HepG2 (cell line): ENCODE measurements around the gene SYP. TPM values are rescaled to one million over a fixed set of nuclear protein-coding genes. Genes with fewer than 3 reads are reported as not detected.

ENCODE experiments used
- ATAC-seq: fragments of 200-7000 bp; cut with Tn5 transposase; 3 replicates; pipeline ENCODE4 v1.9.1; 2020; ENCODE audit warnings: mild to moderate bottlenecking, moderate library complexity
- BruUV-seq: library from RNA; stranded (reverse); fragments of 400-500 nt; replicated peaks from 2 replicates; lab custom pipeline; 2021; lab: Mats Ljungman, UMichigan
- CTCF ChIA-PET: fragments of 300-600 bp; formaldehyde crosslinking; extraction: SDS; loops from one replicate; lab custom pipeline; 2021; ENCODE audit warnings: low total read pairs, inconsistent platforms, low intra/inter-chr PET ratio; lab: Yijun Ruan, JAX
- POLR2A ChIA-PET: fragments of 350-600 bp; sonication (Branson Sonifier 250); formaldehyde crosslinking; loops from one replicate; lab custom pipeline; 2020; ENCODE audit warnings: antibody characterized with exemption, inconsistent platforms; lab: Yijun Ruan, JAX
- DNase-seq: peaks from one replicate; pipeline ENCODE4 v3.0.0-alpha.2; 2015; ENCODE audit warnings: low spot score
- FAIRE-seq: peaks from 3 replicates; lab custom pipeline; 2011; peaks lifted over from hg19 to GRCh38; lab: Jason Lieb, UNC
- H2AFZ ChIP-seq: one replicate; pipeline ENCODE4 v1.6.1; 2011; ENCODE audit warnings: low read length, inconsistent platforms
- H3K27ac ChIP-seq: fragments of 300-600 bp; 3 replicates; pipeline ENCODE4 v1.8.0; 2011; ENCODE audit warnings: mixed run types, mild to moderate bottlenecking, mixed read lengths, low read length, inconsistent platforms; ENCODE audit not compliant: insufficient read depth; ENCODE audit errors: extremely low read length
- H3K27me3 ChIP-seq, 2 experiments: fragments of 200-600 bp in 1 of 2; 2 replicates in 1 of 2; 3 replicates in 1 of 2; pipeline versions ENCODE4 v1.6.0 to v1.8.0; 2011; ENCODE audit warnings: low read length in 2 of 2, mild to moderate bottlenecking in 2 of 2, moderate library complexity in 2 of 2, inconsistent platforms in 1 of 2; ENCODE audit not compliant: insufficient read depth in 2 of 2, control insufficient read depth in 1 of 2
- H3K36me3 ChIP-seq, 2 experiments: fragments of 200-600 bp in 1 of 2; replicated peaks in 1 of 2; 2 replicates in 1 of 2; 3 replicates in 1 of 2; pipeline versions ENCODE4 v1.5.1 to v1.8.0; 2011; ENCODE audit warnings: low read length in 2 of 2, inconsistent platforms in 1 of 2; ENCODE audit not compliant: insufficient read depth in 2 of 2, control insufficient read depth in 1 of 2
- H3K4me1 ChIP-seq: 2 replicates; pipeline ENCODE4 v1.5.1; 2012; ENCODE audit warnings: low read length, inconsistent platforms; ENCODE audit not compliant: insufficient read depth
- H3K4me2 ChIP-seq: 2 replicates; pipeline ENCODE4 v1.6.0; 2011; ENCODE audit warnings: low read depth, low read length, inconsistent platforms
- H3K4me3 ChIP-seq, 3 experiments: fragments of 200-600 bp in 1 of 3; sonication (generic), shearing (Covaris generic) in 1 of 3; replicated peaks in 1 of 3; 2 replicates each; pipeline ENCODE4 v1.5.1; 2011 to 2016; ENCODE audit warnings: low read length in 3 of 3, inconsistent platforms in 2 of 3, low read depth in 2 of 3, mild to moderate bottlenecking in 2 of 3, control low read depth in 1 of 3, mixed read lengths in 1 of 3; ENCODE audit not compliant: insufficient read depth in 1 of 3
- H3K79me2 ChIP-seq: one replicate; pipeline ENCODE4 v1.6.1; 2011; ENCODE audit warnings: low read length, inconsistent platforms; ENCODE audit not compliant: insufficient read depth
- H3K9ac ChIP-seq: 2 replicates; pipeline ENCODE4 v1.6.0; 2011; ENCODE audit warnings: mild to moderate bottlenecking, low read depth, low read length, inconsistent platforms; ENCODE audit not compliant: insufficient read depth
- H3K9me3 ChIP-seq: 2 replicates; pipeline ENCODE4 v1.5.1; 2012; ENCODE audit warnings: mild to moderate bottlenecking, low read length
- H4K20me1 ChIP-seq: 2 replicates; pipeline ENCODE4 v1.6.0; 2011; ENCODE audit warnings: inconsistent platforms, mild to moderate bottlenecking, low read length, moderate library complexity; ENCODE audit not compliant: insufficient read depth
- ASH2L ChIP-seq: fragments of 300-600, 200-600 bp; sonication (generic); IDR thresholded peaks from 2 replicates; pipeline ENCODE4 v1.7.0; 2017; ENCODE audit warnings: low read depth, mild to moderate bottlenecking, moderate library complexity, mixed read lengths, low read length; ENCODE audit not compliant: insufficient read length
- CBX2 ChIP-seq, 2 experiments: fragments of 200-600 bp in 1 of 2; sonication (generic); formaldehyde crosslinking in 1 of 2; IDR thresholded peaks; 2 replicates each; pipeline versions ENCODE4 v1.7.0 to v1.8.1; 2018 to 2022; ENCODE audit warnings: low read depth in 2 of 2, low read length in 1 of 2, mild to moderate bottlenecking in 1 of 2, missing genetic modification reagents in 1 of 2
- KAT2B ChIP-seq: fragments of 150-350 bp; IDR thresholded peaks from 2 replicates; pipeline ENCODE4 v1.6.1; 2014; ENCODE audit warnings: low read depth, low read length, borderline replicate concordance
- KDM1A ChIP-seq: IDR thresholded peaks from 2 replicates; pipeline ENCODE4 v1.6.1; 2016; ENCODE audit warnings: missing compliant biosample characterization
- KDM5A ChIP-seq: fragments of 200-600 bp; sonication (generic); IDR thresholded peaks from 2 replicates; pipeline ENCODE4 v1.7.0; 2018; ENCODE audit warnings: antibody characterized with exemption, mild to moderate bottlenecking, low read length, borderline replicate concordance
- NRL ChIP-seq: sonication (generic); formaldehyde crosslinking; IDR thresholded peaks from 2 replicates; pipeline ENCODE4 v1.5.0; 2020; ENCODE audit warnings: missing genetic modification reagents, mild to moderate bottlenecking, moderate library complexity, borderline replicate concordance
- PAX8 ChIP-seq: sonication (generic); formaldehyde crosslinking; IDR thresholded peaks from 2 replicates; pipeline ENCODE4 v1.8.0; 2022; ENCODE audit warnings: mild to moderate bottlenecking, missing genetic modification reagents, borderline replicate concordance
- POGZ ChIP-seq: sonication (generic); formaldehyde crosslinking; IDR thresholded peaks from 2 replicates; pipeline ENCODE4 v1.4.0; 2020; ENCODE audit warnings: mild to moderate bottlenecking, missing genetic modification reagents
- TBP ChIP-seq: sonication (generic); formaldehyde crosslinking; IDR thresholded peaks from 2 replicates; pipeline ENCODE4 v1.5.0; 2020; ENCODE audit warnings: missing genetic modification reagents
- TCF7L2 ChIP-seq: IDR thresholded peaks from 2 replicates; pipeline ENCODE4 v1.6.1; 2011; ENCODE audit warnings: mild to moderate bottlenecking, low read depth, low read length, moderate library complexity
- U2AF2 ChIP-seq: fragments of 200-400 bp; formaldehyde crosslinking; IDR thresholded peaks from 2 replicates; pipeline ENCODE4 v1.6.1; 2017; ENCODE audit warnings: low read depth, mild to moderate bottlenecking, low read length
- ZNF383 ChIP-seq: sonication (generic); formaldehyde crosslinking; IDR thresholded peaks from 2 replicates; pipeline ENCODE4 v1.4.0; 2020; ENCODE audit warnings: missing genetic modification reagents, mild to moderate bottlenecking, borderline replicate concordance
- ZNF746 ChIP-seq: sonication (generic); formaldehyde crosslinking; IDR thresholded peaks from 2 replicates; pipeline ENCODE4 v1.8.0; 2022; ENCODE audit warnings: mild to moderate bottlenecking, missing genetic modification reagents
- ZSCAN30 ChIP-seq: sonication (generic); formaldehyde crosslinking; IDR thresholded peaks from 2 replicates; pipeline ENCODE4 v1.5.0; 2020; ENCODE audit warnings: mild to moderate bottlenecking, missing genetic modification reagents
- WGBS: methylation state at CpG from one replicate; pipeline ENCODE4 v1.1.6; 2017; ENCODE audit warnings: low lambda C conversion rate; 5-methylcytosine and 5-hydroxymethylcytosine counted together
- in situ Hi-C: cut with HindIII; loops from 2 replicates; pipeline ENCODE4 v1.10.0; 2017; ENCODE audit warnings: low pct_unique_long_range_greater_than_20kb; ENCODE audit not compliant: extremely low pct_ligation_motif_present
- intact Hi-C: fragments of 100-400 bp; cut with micrococcal nuclease; formaldehyde crosslinking; loops from one replicate; pipeline ENCODE4 v1.10.0; 2022; ENCODE audit not compliant: unreplicated experiment
- polyA plus RNA-seq, 8 experiments: library from polyadenylated mRNA; depleted of rRNA in 3 of 8; stranded (reverse) in 7 of 8; unstranded in 1 of 8; fragments of >200 nt; fragmentation: Illumina TruSeq in 4 of 8; extraction: Trizol in 4 of 8; gene quantifications; 2 replicates each; pipeline versions ENCODE4 v1.2.1 to v1.2.3, GENCODE V29; 2011 to 2016; ENCODE audit warnings: low read depth in 4 of 8, missing spikeins in 1 of 8, mixed read lengths in 1 of 8; ENCODE audit not compliant: insufficient read depth in 1 of 8
- total RNA-seq, 5 experiments: library from RNA; depleted of rRNA; stranded (reverse); fragments of >200 nt; fragmentation: Illumina TruSeq; extraction: Trizol; gene quantifications; 2 replicates each; pipeline ENCODE4 v1.2.3, GENCODE V29; 2016; ENCODE audit warnings: low read depth in 1 of 5
- TF ChIP-seq, protein P1 (sequence below): sonication (generic); formaldehyde crosslinking; conservative IDR thresholded peaks from 2 replicates; pipeline ENCODE4 v1.8.0; 2022; ENCODE audit warnings: mild to moderate bottlenecking, moderate library complexity, missing genetic modification reagents
- TF ChIP-seq, protein P2 (sequence below): sonication (generic); formaldehyde crosslinking; conservative IDR thresholded peaks from 2 replicates; pipeline ENCODE4 v1.8.1; 2023; ENCODE audit warnings: missing genetic modification reagents
- TF ChIP-seq, protein P3 (sequence below): sonication (generic); formaldehyde crosslinking; IDR thresholded peaks from 2 replicates; pipeline ENCODE4 v1.8.1; 2023; ENCODE audit warnings: mild to moderate bottlenecking, inconsistent platforms, moderate library complexity, missing genetic modification reagents, borderline replicate concordance

Gene SYP
- total and polyA plus RNA-seq, 2 of the 13 experiments (the other 11 are each of a cell fraction or from before 2014, with no cell fraction given) = 2.0 to 2.5 TPM

DNA sequence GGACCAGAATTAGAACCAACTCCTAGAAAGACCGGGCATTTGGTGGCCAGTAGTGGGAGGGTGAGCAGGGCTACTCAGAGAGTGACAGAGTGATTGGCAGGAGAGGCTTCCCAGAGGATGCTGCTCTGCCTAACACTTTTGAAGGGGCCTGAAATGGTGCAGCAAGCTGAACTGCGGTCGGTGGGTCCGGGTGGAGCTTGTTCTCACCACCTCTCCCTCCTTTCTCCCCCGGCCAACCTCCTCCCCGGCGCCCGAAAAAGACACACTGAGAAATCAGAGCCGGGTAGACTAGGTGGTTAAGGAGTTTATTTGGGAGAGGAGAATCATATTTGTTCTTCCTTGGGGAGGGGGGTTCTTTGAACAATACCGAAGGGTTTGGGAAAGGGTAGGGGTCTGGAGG, 12.5 kb downstream of the SYP start (continued):
- TF ChIP-seq TCF7L2 (no peak), ZSCAN30 (no peak), KDM5A (no peak), NRL (no peak)
- TF ChIP-seq, protein P1, sequence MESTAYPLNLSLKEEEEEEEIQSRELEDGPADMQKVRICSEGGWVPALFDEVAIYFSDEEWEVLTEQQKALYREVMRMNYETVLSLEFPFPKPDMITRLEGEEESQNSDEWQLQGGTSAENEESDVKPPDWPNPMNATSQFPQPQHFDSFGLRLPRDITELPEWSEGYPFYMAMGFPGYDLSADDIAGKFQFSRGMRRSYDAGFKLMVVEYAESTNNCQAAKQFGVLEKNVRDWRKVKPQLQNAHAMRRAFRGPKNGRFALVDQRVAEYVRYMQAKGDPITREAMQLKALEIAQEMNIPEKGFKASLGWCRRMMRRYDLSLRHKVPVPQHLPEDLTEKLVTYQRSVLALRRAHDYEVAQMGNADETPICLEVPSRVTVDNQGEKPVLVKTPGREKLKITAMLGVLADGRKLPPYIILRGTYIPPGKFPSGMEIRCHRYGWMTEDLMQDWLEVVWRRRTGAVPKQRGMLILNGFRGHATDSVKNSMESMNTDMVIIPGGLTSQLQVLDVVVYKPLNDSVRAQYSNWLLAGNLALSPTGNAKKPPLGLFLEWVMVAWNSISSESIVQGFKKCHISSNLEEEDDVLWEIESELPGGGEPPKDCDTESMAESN (CRISPR knock-in tag) = no peak
- TF ChIP-seq, all 625 proteins: peak for 0

DNA sequence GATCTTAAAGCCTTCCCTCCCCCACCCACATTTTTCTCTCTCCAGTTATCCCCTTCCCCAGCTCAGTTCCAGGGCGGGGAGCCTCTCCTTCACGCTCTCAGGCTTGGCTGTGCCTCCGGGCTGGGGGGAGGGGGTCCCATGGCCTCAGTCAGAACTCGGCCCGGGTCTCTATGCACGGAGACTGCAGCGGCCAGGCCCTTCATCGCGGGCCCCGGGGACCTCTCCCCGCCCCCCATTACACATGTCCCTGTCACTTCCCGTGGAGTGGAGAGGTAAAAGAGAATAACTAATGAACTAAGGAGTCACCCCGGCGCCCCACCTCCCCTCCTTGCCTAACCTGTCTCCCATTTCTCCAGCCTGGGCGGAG, 13.0 kb downstream of the SYP start:
- no peak for ATAC-seq
- WGBS = 81% methylated on average over 13 of the region's 15 CpGs
- TF ChIP-seq, protein P2, sequence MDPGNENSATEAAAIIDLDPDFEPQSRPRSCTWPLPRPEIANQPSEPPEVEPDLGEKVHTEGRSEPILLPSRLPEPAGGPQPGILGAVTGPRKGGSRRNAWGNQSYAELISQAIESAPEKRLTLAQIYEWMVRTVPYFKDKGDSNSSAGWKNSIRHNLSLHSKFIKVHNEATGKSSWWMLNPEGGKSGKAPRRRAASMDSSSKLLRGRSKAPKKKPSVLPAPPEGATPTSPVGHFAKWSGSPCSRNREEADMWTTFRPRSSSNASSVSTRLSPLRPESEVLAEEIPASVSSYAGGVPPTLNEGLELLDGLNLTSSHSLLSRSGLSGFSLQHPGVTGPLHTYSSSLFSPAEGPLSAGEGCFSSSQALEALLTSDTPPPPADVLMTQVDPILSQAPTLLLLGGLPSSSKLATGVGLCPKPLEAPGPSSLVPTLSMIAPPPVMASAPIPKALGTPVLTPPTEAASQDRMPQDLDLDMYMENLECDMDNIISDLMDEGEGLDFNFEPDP (CRISPR knock-in tag) = no peak
- TF ChIP-seq POGZ = no peak
- no peak for TF ChIP-seq U2AF2
- TF ChIP-seq PAX8 (CRISPR knock-in tag) = no peak
- TF ChIP-seq KDM1A = no peak
- TF ChIP-seq TBP (CRISPR knock-in tag) = no peak
- no peak for TF ChIP-seq KAT2B
- no peak for TF ChIP-seq ZNF383
- TF ChIP-seq ASH2L = no peak
- no peak for TF ChIP-seq CBX2 (IDR thresholded peaks at IDR 0.05; ENCODE audit: low read depth, low read length)
- TF ChIP-seq CBX2 (CRISPR knock-in tag; IDR thresholded peaks at IDR 0.05; ENCODE audit: low read depth) = no peak
- no peak for TF ChIP-seq ZNF746 (CRISPR knock-in tag)
- TF ChIP-seq, protein P3, sequence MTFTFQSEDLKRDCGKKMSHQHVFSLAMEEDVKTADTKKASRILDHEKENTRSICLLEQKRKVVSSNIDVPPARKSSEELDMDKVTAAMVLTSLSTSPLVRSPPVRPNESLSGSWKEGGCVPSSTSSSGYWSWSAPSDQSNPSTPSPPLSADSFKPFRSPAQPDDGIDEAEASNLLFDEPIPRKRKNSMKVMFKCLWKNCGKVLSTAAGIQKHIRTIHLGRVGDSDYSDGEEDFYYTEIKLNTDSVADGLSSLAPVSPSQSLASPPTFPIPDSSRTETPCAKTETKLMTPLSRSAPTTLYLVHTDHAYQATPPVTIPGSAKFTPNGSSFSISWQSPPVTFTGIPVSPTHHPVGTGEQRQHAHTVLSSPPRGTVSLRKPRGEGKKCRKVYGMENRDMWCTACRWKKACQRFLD (CRISPR knock-in tag) = no peak

More for the DNA sequence above, 13.0 kb downstream of the SYP start:
- Histone ChIP-seq H3K27me3 (no peaks in the 10 kb centered on the region), H3K9me3 (no peaks in the 10 kb centered on the region), H3K9ac (no peak overlapping the region), H3K36me3 (no peaks in the 10 kb centered on the region; a peak in 1 of 5 replicates), H3K4me2 (no peak overlapping the region), H3K27ac (no peak overlapping the region), H3K4me1 (peaks cover 33% of the 10 kb centered on the region), H4K20me1 (no peaks in the 10 kb centered on the region), H3K79me2 (no peaks in the 10 kb centered on the region), H3K4me3 (no peak overlapping the region), H2AFZ (no peak overlapping the region)
- ChIA-PET POLR2A (interaction anchor here (0.6 kb wide), 1 partner anchor 19 kb away, joined by 3 read pairs; no protein-coding TSS in a partner anchor), CTCF (no interaction called here)
- DNase-seq = no peak
- intact Hi-C loops (loop anchor here (5.0 kb wide), 1 partner anchor 450 kb away; no protein-coding TSS in a partner anchor), in situ Hi-C loops (loop anchor here (5.0 kb wide), 1 partner anchor 65 kb away; the partner anchor contains the start of gene GPKOW)
- no peak for FAIRE-seq
- no TSS peak for BruUV-seq
